Limb (tissue), 2 donors: ENCODE results near the gene CNPY4.

ENCODE experiments used
- DNase-seq, 2 donors: peaks; one replicate each; pipeline ENCODE4 v3.0.0-alpha.2; 2016; ENCODE audit errors: extremely low spot score in 2 of 2

The CNPY4 gene

GRCh38 chr7:100091411-100092181 is 27.8 kb upstream of the CNPY4 start:
- DNase-seq = no peak

- DNase-seq = no peak
Observed at GRCh38 chr7:100093054-100093453, 26.4 kb upstream of the CNPY4 start.

- DNase-seq = no peak
Observed at GRCh38 chr7:100093498-100093897, 25.9 kb upstream of the CNPY4 start.

DNA sequence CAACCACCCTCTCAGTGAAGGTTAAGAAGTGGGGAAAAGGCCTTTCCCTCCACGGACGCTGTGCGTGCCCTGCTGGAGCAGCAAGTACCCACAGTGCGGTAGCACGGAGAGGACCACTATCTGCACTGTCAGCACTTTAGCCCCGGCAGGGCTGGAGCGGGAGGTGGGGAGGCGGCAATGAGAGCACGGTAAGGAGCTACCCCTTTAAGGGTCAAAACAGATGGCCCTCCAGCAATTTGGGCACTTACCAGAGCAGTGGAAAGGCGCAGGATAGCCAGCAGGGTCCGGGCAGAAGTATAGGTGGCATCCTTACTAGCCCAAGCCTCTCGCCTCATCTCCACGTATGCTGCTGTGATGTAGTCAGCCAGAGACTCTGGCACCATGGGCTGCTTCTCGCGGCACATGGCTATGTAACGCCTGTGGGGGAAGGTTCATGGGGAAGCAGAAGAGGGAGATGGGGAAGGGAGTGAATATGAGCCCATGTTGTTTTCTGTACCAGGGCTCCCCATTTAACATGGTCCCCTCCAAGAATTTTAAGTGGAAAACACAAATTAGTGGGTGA is 25.4 kb upstream of the CNPY4 start:
- DNase-seq = no peak

- DNase-seq = no peak
Observed at GRCh38 chr7:100095289-100095688, 24.1 kb upstream of the CNPY4 start.

GRCh38 chr7:100095704-100096103 is 23.7 kb upstream of the CNPY4 start:
- no peak for DNase-seq

DNA sequence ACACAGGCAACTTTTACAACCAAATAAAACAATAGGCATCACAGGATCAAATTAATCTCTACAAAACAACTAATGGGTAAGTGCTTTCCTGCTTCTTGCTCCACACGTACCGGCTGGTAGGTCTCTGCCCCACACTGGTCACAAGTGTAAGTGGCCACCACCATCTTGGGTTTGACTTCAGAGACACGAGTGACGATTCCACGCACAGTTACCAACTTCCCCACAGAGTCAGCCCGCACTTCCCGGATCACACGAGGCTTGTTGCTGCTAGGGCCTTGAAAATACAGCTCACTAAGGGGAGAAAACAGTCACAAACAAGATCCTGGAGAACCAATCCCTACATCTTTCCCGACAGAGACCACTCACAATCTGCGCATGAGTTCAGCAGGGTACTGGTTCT is 20.5 kb upstream of the CNPY4 start:
- DNase-seq = no peak

DNA sequence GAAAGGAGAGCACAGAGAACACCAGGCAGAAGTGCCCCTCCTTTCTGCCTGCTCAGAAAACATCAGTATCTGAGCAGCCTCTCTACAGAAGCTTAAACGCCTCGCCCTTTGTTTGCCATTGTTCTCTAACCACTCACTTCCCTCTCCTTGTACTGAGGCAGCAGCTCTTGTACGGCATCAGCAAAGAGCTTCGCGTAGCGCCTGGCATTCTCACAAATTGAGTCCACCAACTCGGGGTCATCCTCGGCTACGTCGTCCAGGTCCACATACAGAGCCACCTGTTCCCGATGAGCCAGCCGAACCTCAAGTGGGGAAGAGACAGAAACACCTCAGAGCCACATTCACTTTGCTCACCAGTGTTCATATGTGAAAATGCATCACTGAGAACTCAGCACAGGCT is 20.0 kb upstream of the CNPY4 start:
- DNase-seq = no peak

DNA sequence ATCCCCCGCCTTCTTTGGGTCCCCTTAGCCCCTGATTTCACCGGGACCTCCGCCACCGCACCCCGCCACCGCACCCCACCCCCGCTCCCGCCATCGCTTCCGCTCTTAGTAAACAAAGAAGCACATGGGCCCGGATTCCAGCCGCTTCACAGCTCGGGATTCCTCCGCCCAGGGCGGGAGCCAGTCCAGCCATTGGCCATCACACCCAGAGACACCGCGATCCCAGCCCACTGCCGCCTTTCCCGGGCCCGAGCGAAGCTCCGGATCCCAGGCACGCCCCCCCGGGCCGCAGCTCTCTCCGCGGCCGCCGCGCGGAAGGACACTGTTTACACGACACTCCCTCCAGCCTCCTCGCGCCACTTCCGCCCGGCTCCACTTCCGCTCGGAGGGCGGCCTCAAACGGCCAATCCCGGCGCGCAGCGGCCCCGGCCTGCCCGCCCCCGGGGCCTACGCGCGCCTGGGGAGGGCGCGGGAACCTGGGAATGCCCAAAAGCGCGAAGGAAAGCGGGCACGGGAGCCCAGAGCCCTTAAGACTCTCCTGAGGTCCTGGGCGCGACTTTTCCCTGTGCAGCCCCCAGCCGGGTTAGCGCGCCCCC is 18.9 kb upstream of the CNPY4 start:
- DNase-seq = peak; percentile 92 to 97

DNA sequence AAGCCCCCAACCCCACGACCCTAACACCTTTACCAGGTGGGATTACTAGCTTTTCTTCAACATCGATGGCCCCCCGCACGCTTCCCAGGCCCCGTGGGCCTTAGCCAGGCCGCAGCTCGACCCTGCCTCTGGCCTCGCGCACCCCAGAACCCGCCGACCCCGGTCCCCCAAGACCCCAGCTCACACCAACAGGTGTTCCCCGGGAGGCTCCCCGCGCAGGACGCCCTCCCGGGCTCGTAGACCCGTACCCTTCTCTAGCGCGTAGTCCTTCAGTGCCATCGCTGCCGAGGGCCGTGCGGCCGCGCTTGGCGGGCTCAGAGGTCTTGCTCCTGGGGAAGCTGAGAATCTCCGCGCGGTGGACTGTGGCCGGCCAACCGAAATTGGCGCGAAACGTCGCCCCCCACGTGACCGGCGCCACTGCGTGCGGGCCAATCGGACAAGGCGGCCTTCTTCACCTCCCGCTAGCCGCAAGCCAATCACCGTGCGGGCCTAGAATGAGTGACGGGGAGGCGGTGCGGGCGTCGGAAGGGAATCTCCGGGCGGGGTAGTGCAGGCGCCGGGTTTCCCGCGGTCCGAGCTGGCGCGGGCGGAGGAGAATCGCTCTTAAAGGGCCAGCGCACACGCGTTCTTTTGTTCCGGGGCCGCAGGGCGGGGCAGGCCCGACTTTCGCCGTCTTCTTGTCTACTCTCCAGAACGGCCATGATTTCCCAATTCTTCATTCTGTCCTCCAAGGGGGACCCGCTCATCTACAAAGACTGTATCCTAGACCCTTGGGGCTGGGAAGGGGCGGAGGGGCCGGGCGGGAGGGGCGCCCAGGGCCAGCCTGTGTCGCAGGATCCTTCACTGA is 18.2 kb upstream of the CNPY4 start, which contains the start of the genes AP4M1 and MCM7:
Gene AP4M1 (plus strand): TSS at position 628 of the 847 bp plus-strand sequence. CDS start 72 bp downstream, at position 700.
Gene MCM7 (minus strand): TSS at position 382 of the 847 bp plus-strand sequence. CDS start 103 bp downstream, at position 279.
- DNase-seq = peak; percentile 97 to 98

DNA sequence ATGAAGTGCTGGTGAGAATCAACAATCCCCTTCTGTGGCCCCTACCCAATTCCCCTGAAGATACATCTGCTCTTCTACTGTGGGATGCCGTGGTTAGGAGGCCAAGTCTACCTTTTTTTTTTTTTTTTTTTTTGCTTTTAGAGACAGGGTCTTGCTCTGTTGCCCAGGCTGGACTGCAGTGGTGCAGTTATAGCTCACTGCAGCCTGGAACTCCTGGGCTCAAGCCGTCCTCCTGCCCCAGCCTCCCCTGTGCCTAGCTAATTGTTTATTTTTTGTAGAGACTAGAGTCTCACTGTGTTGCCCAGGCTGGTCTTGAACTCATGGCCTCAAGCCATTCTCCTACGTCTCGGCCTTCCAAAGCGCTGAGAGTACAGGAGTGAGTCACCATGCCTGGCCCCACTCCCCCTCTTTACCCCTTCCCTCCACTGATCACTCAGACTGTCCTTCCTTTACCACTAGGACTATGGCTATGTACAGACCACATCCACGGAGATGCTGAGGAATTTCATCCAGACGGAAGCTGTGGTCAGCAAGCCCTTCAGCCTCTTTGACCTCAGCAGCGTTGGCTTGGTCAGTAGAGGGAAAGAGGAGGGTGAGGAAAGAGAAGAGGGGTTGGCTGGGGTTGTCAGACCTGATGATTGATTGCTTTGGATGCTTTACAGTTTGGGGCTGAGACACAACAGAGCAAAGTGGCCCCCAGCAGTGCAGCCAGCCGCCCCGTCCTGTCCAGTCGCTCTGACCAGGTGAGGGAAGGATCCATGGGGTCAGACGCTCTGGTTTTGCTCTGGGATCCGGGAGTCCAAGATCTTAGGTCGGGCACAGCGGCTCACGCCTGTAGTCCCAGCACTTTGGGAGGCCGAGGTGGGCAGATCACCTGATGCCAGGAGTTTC is 16.2 kb upstream of the CNPY4 start:
- no peak for DNase-seq

DNA sequence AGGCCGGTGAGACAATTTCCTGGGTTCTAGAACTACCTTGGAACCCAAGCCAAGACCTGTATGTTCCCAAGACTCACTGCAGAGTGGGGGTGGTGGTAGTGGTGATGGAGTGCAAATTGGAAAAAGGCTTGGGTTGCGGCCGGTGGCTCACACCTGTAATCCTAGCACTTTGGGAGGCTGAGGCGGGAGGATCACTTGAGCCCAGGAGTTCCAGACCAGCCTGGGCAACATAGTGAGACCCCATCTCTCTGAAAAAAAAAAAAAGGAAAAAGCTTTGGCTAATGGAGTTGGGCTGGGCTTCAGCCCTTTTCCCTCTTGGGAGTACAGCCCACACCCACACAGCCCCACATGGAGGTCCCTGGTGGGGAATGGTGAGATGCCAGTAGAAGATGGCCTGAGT is 13.9 kb upstream of the CNPY4 start:
- DNase-seq = no peak

DNA sequence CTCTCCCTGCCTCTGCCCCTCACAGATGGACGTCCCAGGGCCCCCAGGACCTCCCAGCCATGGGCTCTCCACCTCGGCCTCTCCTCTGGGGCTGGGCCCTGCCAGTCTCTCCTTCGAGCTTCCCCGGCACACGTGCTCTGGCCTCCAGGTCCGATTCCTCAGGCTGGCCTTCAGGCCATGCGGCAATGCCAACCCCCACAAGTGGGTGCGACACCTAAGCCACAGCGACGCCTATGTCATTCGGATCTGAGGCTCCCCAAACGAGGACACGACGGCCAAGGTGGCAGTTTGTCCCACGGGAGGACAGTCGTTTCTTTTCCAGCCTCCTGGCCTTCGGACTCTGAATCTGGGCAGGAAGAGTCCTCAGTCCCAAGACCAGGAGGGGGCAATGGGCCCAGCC is 12.8 kb upstream of the CNPY4 start:
- DNase-seq = no peak

GRCh38 chr7:100107125-100107737 is 12.2 kb upstream of the CNPY4 start:
- DNase-seq = no peak

DNA sequence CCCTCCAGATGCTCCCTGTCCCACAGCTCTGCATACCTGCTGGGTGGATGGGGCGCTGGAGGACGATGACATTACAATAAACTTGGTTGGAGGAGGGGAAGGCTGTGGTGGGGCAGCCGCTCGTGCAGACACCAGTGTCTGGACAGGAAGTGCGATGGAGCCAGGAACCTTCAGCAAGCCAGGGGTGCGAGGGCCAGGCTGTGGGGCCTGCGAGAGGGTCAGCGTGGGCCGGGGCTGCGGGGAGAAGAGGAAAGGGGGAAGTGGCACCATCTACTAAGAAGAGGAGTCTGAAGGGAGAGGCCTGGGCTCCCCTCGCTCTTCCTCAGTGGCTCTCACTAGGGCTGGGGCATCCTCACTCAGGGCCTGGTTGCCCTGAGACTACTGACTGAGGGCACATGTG is 11.5 kb upstream of the CNPY4 start:
- no peak for DNase-seq

DNA sequence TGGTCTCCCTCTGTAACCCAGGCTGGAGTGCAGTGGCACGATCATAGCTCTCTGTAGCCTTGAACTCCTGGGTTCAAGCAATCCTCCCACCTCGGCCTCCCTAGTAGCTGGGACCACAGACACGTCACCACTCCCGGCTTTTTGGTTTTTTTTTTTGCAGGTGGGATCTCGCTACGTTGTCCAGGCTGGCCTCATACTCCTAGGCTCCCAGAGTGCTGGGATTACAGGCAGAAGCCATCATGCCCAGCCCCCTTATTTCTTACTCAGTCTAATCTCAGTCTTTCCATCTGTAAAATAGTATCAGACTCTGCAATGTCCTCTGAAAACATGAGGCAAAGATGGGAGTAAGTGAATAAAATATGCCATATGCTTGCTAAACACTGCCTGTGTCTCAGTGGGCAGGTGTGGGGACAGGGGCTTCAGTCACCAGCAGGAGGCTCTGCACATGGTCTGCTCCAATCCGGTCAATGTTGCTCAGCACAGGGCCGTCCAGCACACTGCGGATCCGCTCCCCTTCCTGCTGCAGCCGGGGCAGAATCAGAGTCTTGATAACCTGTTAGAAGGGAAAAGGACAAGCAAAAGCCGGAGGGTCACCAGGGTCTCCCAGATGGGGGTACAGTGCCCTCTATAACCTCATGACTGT is 9.8 kb upstream of the CNPY4 start:
- DNase-seq = no peak

DNA sequence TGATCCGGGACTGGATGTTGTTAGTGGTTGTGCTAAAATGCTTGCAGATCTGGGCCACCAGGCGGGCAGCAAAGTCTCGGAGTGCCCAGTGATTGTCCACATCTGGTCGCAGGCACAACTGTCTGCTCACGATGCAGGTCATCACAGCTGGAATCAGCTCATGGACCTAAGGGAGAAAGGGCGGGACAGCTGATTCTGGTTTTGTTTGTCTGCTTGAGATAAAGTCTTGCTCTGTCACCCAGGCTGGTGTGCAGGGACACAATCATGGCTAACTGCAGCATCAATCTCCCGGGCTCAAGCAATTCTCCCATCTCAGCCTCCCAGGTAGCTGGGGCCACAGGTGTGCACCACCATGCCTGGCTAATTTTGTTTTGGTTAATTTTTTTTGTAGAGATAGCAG is 8.3 kb upstream of the CNPY4 start:
- DNase-seq = no peak

DNA sequence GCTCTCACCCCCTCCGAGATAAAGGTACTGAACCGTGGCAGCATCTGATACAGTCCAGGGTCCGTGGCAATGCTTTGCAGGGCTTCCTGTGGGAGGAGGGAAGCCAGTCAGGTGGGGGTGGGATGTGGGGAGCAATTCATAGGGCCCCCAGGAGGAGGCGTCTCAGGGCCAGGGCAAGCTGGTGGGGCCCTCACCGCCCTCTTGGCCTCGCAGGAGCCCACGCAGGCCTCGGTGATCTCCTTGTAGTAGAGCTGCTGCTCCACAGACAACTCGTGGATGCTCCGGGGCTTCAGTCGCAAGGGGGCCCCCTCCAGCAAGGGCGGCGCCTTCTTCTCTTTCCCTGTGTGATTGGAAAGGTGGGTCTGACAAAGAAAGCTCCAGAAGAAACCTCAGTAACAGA is 7.5 kb upstream of the CNPY4 start:
- DNase-seq = no peak

DNA sequence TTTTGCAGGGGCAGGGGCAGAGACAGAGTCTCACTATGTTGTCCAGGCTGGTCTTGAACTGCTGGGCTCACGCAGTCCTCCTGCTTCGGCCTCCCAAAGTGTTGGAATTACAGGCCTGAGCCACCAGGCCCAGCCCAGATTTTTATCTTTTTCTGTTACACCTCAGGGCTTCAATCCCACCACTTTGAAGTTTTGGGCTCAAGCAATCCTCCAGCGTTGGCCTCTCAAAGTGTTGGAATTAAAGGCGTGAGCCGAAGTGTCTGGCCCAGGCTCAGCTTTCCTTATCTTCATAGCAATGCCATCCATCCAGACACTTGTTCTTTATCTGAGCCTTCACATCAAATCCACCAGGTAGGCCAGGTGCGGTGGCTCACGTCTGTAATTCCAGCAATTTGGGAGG is 4.4 kb upstream of the CNPY4 start:
- DNase-seq = no peak
